IPS-20b (cell line): ENCODE measurements around the gene STX16.

Experiments used
- H3K27ac ChIP-seq: one replicate; pipeline ENCODE4 v1.5.1; 2013; ENCODE audit warnings: low read length
- H3K27me3 ChIP-seq: 2 replicates; pipeline ENCODE4 v1.6.1; 2013; ENCODE audit warnings: mild to moderate bottlenecking, low read length, inconsistent platforms; ENCODE audit not compliant: insufficient read depth
- H3K36me3 ChIP-seq: 2 replicates; pipeline ENCODE4 v1.6.1; 2013; ENCODE audit warnings: low read depth, mild to moderate bottlenecking, inconsistent platforms, low read length, moderate library complexity; ENCODE audit not compliant: insufficient read depth
- H3K4me1 ChIP-seq: 2 replicates; pipeline ENCODE4 v1.6.1; 2013; ENCODE audit warnings: mild to moderate bottlenecking, control low read depth, inconsistent platforms, low read length, moderate library complexity; ENCODE audit not compliant: insufficient read depth
- H3K4me3 ChIP-seq: 2 replicates; pipeline ENCODE4 v1.5.1; 2013; ENCODE audit warnings: mild to moderate bottlenecking, low read length, inconsistent platforms
- H3K9ac ChIP-seq: 2 replicates; pipeline ENCODE4 v1.6.1; 2013; ENCODE audit warnings: low read depth, mild to moderate bottlenecking, inconsistent platforms, low read length, moderate library complexity
- H3K9me3 ChIP-seq: 2 replicates; pipeline ENCODE4 v1.6.1; 2013; ENCODE audit warnings: mild to moderate bottlenecking, low read depth, low read length, inconsistent platforms; ENCODE audit not compliant: insufficient read depth

Gene STX16

DNA sequence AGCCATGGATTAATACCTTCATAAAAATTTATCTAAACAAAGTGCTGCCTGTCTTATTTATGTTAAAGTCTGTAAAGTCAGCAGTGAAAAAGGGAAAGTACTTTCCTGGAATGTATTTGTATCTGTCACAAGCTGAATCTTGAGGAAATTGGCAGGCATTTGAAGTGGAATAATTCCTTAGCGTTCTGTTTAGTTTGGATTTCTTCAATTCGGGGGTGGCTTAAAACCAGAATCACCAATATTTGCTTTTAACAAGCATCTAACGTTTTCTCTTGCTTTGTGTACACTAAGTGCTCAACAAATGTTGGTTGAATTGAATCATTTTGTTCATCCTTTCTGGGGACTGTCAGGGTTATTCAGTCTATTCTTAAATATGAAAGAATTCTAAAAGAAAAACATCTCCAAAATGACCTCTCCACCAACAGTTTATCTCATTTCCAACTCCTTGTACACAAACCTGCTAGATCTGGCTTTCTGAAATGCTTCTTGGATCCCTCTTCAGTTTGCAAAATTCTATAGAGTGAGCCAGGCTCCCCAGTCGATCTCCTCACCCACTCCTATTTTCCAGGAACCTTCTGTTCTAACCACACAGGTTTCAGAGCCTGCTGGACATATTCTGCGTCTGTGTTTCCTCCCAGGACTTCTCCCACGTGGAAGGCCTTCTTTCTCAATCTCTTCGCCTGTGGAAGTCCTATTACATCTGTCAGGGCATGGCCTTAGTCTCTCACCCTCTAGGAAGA is 39.5 kb downstream of the STX16 start:
- Histone ChIP-seq H3K27me3 (no peaks in the 10 kb centered on the region), H3K36me3 (peaks cover 12% of the 10 kb centered on the region; the same call in 1 of the 2 replicates), H3K27ac (peak overlapping the region; percentile 11), H3K4me1 (peaks cover 8% of the 10 kb centered on the region), H3K4me3 (no peak overlapping the region), H3K9ac (no peak overlapping the region; the same call in 1 of the 2 replicates), H3K9me3 (no peaks in the 10 kb centered on the region)

DNA sequence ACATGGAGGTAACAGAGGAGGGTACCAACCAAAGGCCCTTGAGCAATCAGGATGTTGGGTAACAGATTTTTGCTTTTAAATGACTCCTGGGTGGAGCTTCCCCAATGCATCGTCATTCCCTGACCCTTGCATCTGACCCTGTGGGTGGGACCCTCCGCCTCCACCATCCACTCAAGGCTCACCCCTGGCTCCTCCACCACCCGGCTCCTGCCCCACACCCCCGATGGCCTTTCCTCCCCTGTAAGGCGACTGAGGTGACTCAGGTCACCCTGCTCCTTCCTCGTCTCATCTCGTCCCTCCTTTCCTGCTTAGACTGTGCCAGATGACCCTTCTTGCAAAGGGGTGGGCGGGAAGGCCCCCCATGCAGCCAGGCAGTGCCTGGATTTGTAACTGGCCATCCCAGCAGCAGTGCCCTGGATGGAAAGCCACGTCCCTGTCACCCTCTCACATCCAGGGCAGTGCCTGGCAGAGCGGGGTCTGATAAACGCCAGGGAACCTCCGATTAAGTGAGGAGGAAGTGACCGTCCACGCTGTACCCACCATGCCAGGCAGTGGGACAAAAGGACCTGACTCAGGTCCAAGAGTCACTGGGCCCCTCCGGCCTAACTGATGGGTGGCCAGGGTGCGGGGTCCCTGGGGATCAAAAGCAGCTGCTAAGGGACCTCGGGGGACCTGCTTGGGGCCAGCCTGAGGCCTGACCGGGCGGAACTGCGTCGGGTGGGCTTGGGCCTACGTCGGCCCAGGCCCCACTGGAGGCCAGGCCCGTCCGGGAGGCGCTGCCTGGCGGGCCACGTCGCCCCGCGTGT is 40.9 kb downstream of the STX16 start:
- Histone ChIP-seq H3K36me3 (peaks cover 26% of the 10 kb centered on the region), H3K9ac (peak overlapping the region; percentile 8; the same call in 1 of the 2 replicates), H3K4me1 (peaks cover 8% of the 10 kb centered on the region), H3K27me3 (no peaks in the 10 kb centered on the region), H3K27ac (no peak overlapping the region), H3K4me3 (no peak overlapping the region), H3K9me3 (no peaks in the 10 kb centered on the region)

DNA sequence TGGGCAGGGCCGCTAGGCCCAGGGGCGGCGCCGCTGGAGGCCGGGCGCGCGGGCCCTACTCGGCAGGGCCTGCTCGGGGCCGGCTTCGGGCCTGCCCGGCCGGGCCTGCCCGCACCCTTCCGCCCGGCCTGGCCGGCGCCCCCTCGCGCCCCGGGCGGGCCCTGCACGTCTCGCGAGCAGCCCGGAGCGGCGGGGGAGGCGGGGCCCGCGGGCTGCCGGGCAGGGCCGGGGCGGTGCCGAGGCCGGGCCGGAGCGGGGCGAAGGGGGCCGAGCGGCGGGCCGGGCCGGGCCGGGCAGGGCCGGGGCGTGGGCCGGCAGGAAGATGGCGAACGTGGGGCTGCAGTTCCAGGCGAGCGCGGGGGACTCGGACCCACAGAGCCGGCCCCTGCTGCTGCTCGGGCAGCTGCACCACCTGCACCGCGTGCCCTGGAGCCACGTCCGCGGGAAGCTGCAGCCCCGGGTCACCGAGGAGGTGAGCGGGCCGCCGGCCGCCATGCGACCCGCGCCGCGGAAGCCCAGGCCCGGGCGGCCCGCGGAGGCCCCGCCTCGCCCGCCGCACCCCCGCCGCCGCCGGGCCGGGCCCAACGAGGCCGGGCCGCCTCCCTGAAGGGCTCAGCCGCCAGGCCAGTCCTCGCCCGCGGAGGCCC is 41.6 kb downstream of the STX16 start, which contains the start of gene NPEPL1:
TSS of gene NPEPL1 (plus strand) at position 222 of the 647 bp plus-strand sequence. CDS start at position 323, 101 bp downstream.
- H3K4me1 ChIP-seq = peaks cover 8% of the 10 kb centered on the region
- peak within 1 kb of the TSS; percentile 45; the same call in 1 of the 2 replicates for H3K9ac ChIP-seq
- no peaks in the 10 kb centered on the region for H3K27me3 ChIP-seq
- peak within 1 kb of the TSS; percentile 47; the same call in 1 of the 2 replicates for H3K4me3 ChIP-seq
- H3K36me3 ChIP-seq = peaks cover 29% of the 10 kb centered on the region
- no peak within 1 kb of the TSS for H3K27ac ChIP-seq
- no peaks in the 10 kb centered on the region for H3K9me3 ChIP-seq

DNA sequence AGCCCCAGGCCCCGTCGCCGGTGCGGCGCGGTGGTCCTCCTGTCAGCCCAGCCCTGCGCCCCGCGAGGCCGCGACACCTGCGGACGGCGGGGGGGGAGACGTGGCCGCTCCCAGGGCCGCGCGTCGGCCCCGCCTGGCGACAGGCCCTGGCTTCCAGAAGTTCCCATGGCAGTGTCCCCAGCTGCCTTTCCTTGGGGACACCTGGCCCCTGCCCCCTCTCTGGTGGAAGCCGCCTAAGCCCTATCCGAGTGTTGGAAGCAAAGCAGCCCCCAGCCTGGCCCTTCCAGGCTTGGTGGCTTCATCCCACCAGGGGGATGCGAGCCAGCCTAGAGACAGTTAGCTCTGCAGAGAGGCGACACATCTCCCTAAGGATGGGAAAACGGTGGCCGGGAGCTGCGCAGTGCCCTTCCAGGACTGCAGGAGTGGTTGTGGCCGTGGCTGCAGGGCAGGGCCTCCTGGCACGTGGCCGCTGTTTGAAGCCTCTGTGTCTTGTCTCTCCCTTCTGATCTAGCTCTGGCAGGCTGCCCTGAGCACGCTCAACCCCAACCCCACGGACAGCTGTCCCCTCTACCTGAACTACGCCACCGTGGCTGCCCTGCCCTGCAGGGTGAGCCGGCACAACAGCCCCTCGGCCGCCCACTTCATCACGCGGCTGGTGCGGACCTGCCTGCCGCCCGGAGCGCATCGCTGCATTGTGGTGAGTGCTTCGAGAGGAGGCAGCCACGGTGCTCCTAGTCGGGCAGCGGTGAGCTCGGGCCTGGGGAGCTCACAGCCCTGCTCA is 42.3 kb downstream of the STX16 start:
- Histone ChIP-seq H3K36me3 (peaks cover 31% of the 10 kb centered on the region), H3K27ac (no peak overlapping the region), H3K4me1 (peaks cover 8% of the 10 kb centered on the region), H3K4me3 (peak overlapping the region; percentile 47; the same call in 1 of the 2 replicates), H3K9ac (peak overlapping the region; percentile 45; the same call in 1 of the 2 replicates), H3K27me3 (no peaks in the 10 kb centered on the region), H3K9me3 (no peaks in the 10 kb centered on the region)

DNA sequence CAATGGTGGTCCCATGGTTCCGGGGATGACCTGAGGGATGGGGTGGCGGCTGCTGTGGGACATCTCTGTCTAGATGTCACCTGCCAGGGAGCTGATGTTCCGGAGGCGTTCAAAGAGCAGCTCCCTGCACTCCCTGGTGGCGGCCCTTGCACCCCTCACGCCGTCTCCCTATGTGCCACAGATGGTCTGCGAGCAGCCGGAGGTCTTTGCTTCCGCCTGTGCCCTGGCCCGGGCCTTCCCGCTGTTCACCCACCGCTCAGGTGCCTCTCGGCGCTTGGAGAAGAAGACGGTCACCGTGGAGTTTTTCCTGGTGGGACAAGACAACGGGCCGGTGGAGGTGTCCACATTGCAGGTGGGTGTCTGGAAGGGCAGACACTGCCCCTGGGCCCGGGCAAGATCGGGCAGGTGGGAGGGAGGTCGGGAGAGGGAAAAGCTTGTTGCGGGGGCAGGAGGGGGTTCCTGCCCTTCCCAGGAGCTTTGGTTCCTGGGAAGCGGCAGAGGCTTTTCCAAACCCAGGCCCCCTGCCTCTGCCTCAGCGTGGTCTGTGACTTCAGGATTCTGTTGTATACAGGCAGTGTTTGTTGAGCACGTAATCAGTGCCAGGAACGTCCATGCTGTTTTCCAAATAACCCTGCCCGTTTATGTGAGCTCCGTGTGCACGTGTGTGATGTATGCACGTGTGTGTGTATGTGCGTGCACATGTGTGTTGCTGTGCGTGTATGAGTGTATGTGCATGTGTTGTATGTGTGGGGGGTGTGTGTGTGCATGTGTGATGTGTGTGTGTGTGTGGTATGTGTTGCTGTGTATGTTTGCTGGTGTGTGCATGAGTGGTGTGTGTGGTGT is 43.4 kb downstream of the STX16 start:
- peaks cover 8% of the 10 kb centered on the region for H3K4me1 ChIP-seq
- H3K27ac ChIP-seq = no peak overlapping the region
- H3K9ac ChIP-seq = no peak overlapping the region
- peaks cover 40% of the 10 kb centered on the region for H3K36me3 ChIP-seq
- H3K27me3 ChIP-seq = no peaks in the 10 kb centered on the region
- no peak overlapping the region for H3K4me3 ChIP-seq
- no peaks in the 10 kb centered on the region for H3K9me3 ChIP-seq

DNA sequence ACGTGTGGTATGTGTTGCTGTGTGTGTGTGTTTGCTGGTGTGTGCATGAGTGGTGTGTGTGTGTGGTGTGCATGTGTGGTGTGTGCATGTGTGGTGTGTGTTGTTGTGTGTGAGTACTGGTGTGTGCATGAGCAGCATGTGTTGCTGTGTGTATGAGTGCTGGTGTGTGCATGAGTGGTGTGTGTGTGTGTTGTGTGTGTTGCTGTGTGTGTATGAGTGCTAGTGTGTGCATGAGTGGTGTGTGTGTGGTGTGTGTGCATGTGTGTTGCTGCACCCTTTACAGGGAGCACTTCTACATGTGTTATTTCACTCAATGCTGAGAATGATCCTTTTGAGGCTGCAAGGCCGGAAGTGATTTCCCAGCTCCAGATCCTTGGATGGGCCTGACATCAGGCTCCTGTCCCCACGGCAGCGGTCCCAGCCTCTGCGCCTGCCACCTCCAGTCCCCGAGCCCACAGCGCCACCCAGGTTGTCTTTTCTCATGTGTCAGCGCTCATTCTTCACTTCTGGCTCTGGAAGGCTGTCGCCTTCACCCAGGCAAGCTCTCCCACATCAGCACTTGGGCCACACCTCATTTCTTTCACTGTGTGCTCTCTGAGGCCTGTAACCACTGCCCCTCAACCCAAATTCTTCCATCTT is 44.1 kb downstream of the STX16 start:
- no peaks in the 10 kb centered on the region for H3K27me3 ChIP-seq
- H3K27ac ChIP-seq = no peak overlapping the region
- H3K36me3 ChIP-seq = peaks cover 47% of the 10 kb centered on the region
- H3K9ac ChIP-seq = no peak overlapping the region
- no peak overlapping the region for H3K4me3 ChIP-seq
- peaks cover 8% of the 10 kb centered on the region for H3K4me1 ChIP-seq
- H3K9me3 ChIP-seq = no peaks in the 10 kb centered on the region

DNA sequence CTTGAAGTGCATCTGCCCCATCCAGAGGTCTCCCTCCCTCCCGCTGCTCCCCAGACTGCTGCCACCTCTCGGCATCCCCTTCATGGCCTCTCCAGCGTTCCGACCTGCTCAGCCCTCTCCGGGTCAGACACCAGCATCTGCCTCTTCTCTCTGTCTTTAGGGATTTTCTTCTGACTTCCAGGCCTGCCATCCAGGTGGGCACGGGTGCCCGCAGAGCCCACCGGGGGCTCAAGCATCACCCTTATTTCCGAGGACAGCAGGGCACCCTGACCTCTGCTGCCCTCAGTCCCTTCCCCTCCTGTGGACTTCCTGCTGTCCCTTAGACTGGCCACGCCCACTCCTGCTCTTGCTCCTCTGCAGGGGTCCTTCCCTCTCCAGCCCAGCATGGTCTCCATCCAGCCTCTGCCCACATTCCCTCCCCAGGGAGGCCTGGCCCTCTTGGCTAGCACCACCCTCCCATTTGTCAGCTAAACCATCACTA is 44.9 kb downstream of the STX16 start:
- H3K4me1 ChIP-seq = peaks cover 5% of the 10 kb centered on the region
- H3K27me3 ChIP-seq = no peaks in the 10 kb centered on the region
- no peak overlapping the region for H3K27ac ChIP-seq
- H3K9ac ChIP-seq = no peak overlapping the region
- peaks cover 51% of the 10 kb centered on the region for H3K36me3 ChIP-seq
- H3K9me3 ChIP-seq = no peaks in the 10 kb centered on the region
- H3K4me3 ChIP-seq = no peak overlapping the region

DNA sequence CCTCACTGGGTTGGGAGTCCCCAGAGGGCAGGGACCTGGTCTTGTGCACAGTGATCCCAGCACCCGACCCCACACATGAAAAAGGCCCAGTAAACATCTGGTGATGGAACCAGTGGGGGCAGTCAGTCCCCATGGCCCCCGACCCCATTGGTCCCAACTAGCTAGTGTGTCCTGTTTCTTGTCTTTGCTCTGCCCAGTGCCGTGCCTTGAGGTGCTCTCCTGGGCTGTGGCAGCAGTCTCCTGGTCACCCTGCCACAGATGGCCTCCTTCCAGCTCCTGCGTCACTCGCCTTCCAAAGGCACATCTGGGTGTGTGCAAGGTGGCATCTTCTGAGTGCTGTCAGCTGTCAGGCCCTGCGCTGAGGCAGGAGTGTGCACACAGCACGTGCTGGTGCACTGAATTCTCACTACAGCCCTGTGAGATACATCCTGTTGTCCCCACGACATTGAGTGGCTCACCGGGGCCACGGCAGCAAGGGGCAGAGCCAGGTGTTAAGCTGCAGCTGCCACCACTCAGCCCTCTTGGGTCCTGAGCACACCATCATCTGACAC is 45.4 kb downstream of the STX16 start:
- Histone ChIP-seq H3K4me1 (peaks cover 3% of the 10 kb centered on the region; the same call in 1 of the 2 replicates), H3K9ac (no peak overlapping the region), H3K9me3 (no peaks in the 10 kb centered on the region), H3K27ac (no peak overlapping the region), H3K36me3 (peaks cover 52% of the 10 kb centered on the region), H3K27me3 (no peaks in the 10 kb centered on the region), H3K4me3 (no peak overlapping the region)

DNA sequence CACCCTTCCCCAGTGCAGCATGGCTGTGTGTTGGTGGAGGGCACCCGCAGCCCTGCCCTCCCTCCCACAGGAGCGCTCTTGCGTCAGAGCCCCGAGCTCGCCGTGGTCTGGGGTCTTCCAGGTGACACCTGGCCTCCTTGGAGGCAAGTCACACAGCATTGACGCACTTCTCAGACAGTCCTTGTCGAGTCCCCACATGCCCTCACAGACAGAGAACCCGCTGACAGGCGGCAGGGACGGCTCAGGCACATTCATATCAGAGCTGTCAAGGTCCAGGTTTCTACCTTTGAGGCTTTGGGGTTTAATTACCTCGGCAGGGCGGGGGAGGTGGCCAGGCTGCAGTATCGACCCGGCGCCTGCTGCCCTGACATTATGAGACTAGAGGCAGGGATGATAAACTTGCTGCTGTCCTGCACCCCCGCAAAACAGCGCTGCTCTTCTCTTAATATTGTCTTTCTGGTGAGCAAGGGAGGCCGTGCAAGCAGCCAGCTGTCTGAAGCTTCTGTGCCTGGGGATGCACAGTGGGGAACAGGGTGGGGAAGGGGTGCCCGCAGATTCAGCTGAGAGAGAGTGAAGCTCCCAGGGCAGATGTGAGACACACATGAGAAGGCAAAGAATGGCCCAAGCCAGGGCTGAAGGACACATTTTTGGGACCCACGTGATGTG is 46.3 kb downstream of the STX16 start:
- Histone ChIP-seq H3K4me3 (no peak overlapping the region), H3K27ac (no peak overlapping the region), H3K27me3 (no peaks in the 10 kb centered on the region), H3K36me3 (peaks cover 60% of the 10 kb centered on the region), H3K9me3 (no peaks in the 10 kb centered on the region), H3K9ac (no peak overlapping the region), H3K4me1 (no peaks in the 10 kb centered on the region)
